Thyroid gland (tissue), 4 donors: ENCODE measurements around the gene SMIM43. TPM values are rescaled to one million over a fixed set of nuclear protein-coding genes. Genes with fewer than 3 reads are reported as not detected.
A peak's percentile ranks its signal among the peaks of the same experiment; 100 is the strongest.

Experiments
- DNase-seq, 2 donors: peaks; one replicate each; pipeline ENCODE4 v3.0.0-alpha.2; 2019
- H3K27ac ChIP-seq, 3 donors: fragments of 200-600 bp; sonication (generic); 1 replicate in 2 of 3; 2 replicates in 1 of 3; pipeline ENCODE4 v1.5.1; 2016 to 2019; ENCODE audit warnings: mild to moderate bottlenecking in 1 of 3, moderate library complexity in 1 of 3
- H3K27me3 ChIP-seq: fragments of 200-600 bp; sonication (generic); one replicate; pipeline ENCODE4 v1.5.1; 2019
- H3K36me3 ChIP-seq, 2 donors: fragments of 200-600 bp; sonication (generic); one replicate each; pipeline ENCODE4 v1.5.1; 2016 to 2019
- H3K4me1 ChIP-seq, 2 donors: fragments of 200-600 bp; sonication (generic); one replicate each; pipeline ENCODE4 v1.5.1; 2017 to 2019
- H3K4me3 ChIP-seq, 3 donors: fragments of 200-600 bp; sonication (generic); replicated peaks in 1 of 3; 1 replicate in 2 of 3; 2 replicates in 1 of 3; pipeline ENCODE4 v1.5.1; 2016; ENCODE audit warnings: mild to moderate bottlenecking in 1 of 3
- H3K9me3 ChIP-seq: fragments of 200-600 bp; sonication (generic); one replicate; pipeline ENCODE4 v1.5.1; 2017
- POLR2A ChIP-seq, 2 donors: fragments of 450-650 bp; IDR thresholded peaks; one replicate each; pipeline ENCODE4 v1.6.1; 2017; ENCODE audit warnings: antibody characterized with exemption in 2 of 2, mild to moderate bottlenecking in 2 of 2, moderate library complexity in 1 of 2
- WGBS, 2 donors: methylation state at CpG; one replicate each; pipeline ENCODE4 v1.1.5; 2017; 5-methylcytosine and 5-hydroxymethylcytosine counted together
- intact Hi-C: fragments of 100-400 bp; cut with DNase I; formaldehyde crosslinking; loops from one replicate; pipeline ENCODE4 v1.15.1; 2023
- total RNA-seq, 4 donors: library from RNA; depleted of rRNA; stranded (reverse); fragments of >200 nt; gene quantifications; one replicate each; pipeline ENCODE4 v1.2.3, GENCODE V29; 2016
- TF ChIP-seq, protein P1 (sequence below), 6 experiments: fragments of 200-600 bp in 3 of 6; fragments of 450-650 bp in 3 of 6; sonication (generic) in 3 of 6; IDR thresholded peaks; one replicate each; pipeline ENCODE4 v1.5.1; 2016 to 2019; ENCODE audit warnings: antibody characterized with exemption in 6 of 6, mild to moderate bottlenecking in 2 of 6, inconsistent platforms in 1 of 6, moderate library complexity in 1 of 6

The SMIM43 gene
- total RNA-seq: not detected

GRCh38 chr4:121764702-121765367, at the start of gene SMIM43:
Gene SMIM43, minus strand, starts transcription at chr4:121765164. Its CDS starts 59 bp downstream, at chr4:121765105.
- H3K27me3 ChIP-seq: no peaks in the 10 kb centered on the region
- peaks cover 0 to 9% of the 10 kb centered on the region in 2 donors for H3K4me1 ChIP-seq
- H3K4me3 ChIP-seq: peak within 1 kb of the TSS in 2 of 3 donors; percentile 13 to 33
- no peaks in the 10 kb centered on the region for H3K36me3 ChIP-seq
- no peaks in the 10 kb centered on the region for H3K9me3 ChIP-seq
- intact Hi-C loops: no loop called here
- 1 to 5% methylated on average over 18 to 41 of the region's 75 CpGs for WGBS, 2 donors
- H3K27ac ChIP-seq: no peak within 1 kb of the TSS
- TF ChIP-seq, protein P1, sequence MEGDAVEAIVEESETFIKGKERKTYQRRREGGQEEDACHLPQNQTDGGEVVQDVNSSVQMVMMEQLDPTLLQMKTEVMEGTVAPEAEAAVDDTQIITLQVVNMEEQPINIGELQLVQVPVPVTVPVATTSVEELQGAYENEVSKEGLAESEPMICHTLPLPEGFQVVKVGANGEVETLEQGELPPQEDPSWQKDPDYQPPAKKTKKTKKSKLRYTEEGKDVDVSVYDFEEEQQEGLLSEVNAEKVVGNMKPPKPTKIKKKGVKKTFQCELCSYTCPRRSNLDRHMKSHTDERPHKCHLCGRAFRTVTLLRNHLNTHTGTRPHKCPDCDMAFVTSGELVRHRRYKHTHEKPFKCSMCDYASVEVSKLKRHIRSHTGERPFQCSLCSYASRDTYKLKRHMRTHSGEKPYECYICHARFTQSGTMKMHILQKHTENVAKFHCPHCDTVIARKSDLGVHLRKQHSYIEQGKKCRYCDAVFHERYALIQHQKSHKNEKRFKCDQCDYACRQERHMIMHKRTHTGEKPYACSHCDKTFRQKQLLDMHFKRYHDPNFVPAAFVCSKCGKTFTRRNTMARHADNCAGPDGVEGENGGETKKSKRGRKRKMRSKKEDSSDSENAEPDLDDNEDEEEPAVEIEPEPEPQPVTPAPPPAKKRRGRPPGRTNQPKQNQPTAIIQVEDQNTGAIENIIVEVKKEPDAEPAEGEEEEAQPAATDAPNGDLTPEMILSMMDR (IDR thresholded peaks at IDR 0.05): no peak
- DNase-seq: peak in 1 of 2 donors; percentile 9

DNA sequence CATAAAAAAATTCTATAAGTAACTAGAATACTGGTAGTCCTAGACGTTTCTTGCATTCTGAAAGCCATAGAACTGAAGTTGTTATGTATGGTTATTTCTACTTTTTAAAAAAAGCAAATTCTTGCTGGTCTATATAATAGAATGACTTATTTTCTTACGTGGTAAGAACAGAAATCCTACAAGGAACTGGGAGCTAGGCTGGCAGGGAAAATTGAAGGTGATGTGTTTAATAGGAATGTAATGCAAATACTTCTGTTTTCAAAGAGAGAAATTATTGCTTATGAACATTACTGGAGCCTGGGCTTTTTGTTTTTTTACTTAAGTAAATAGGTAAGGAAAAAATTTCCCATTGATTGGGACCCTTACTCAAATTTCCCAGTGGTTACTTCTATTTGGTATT, 49.8 kb upstream of the SMIM43 start:
- 87 to 91% methylated on average over 2 of the region's 2 CpGs for WGBS, 2 donors
- intact Hi-C loops: no loop called here

GRCh38 chr4:121811122-121811521, 46.2 kb upstream of the SMIM43 start:
- peaks cover 42 to 69% of the 10 kb centered on the region in 2 donors for H3K36me3 ChIP-seq
- intact Hi-C loops: no loop called here

More for the DNA sequence above, 49.8 kb upstream of the SMIM43 start:
- H3K4me1 ChIP-seq: no peaks in the 10 kb centered on the region
- H3K36me3 ChIP-seq: peaks cover 28 to 72% of the 10 kb centered on the region in 2 donors
- H3K27me3 ChIP-seq: no peaks in the 10 kb centered on the region
- no peak for DNase-seq
- H3K9me3 ChIP-seq: no peaks in the 10 kb centered on the region
- no peak overlapping the region for H3K4me3 ChIP-seq
- no peak overlapping the region for H3K27ac ChIP-seq
- TF ChIP-seq POLR2A (IDR thresholded peaks at IDR 0.05): no peak

GRCh38 chr4:121806411-121806810, 41.4 kb upstream of the SMIM43 start:
- DNase-seq: no peak
- TF ChIP-seq POLR2A (IDR thresholded peaks at IDR 0.05): no peak
- TF ChIP-seq, protein P1 (IDR thresholded peaks at IDR 0.05): no peak
- no peak overlapping the region for H3K27ac ChIP-seq
- no peaks in the 10 kb centered on the region for H3K27me3 ChIP-seq
- peaks cover 53 to 56% of the 10 kb centered on the region in 2 donors for H3K36me3 ChIP-seq
- H3K4me3 ChIP-seq: no peak overlapping the region
- intact Hi-C loops: no loop called here
- H3K9me3 ChIP-seq: no peaks in the 10 kb centered on the region
- peaks cover 0 to 3% of the 10 kb centered on the region in 2 donors for H3K4me1 ChIP-seq
- 94 to 95% methylated on average over 4 of the region's 4 CpGs for WGBS, 2 donors

More at GRCh38 chr4:121811122-121811521, 46.2 kb upstream of the SMIM43 start:
- TF ChIP-seq POLR2A (IDR thresholded peaks at IDR 0.05): no peak
- TF ChIP-seq, protein P1 (IDR thresholded peaks at IDR 0.05): no peak
- no peak overlapping the region for H3K27ac ChIP-seq
- no peaks in the 10 kb centered on the region for H3K9me3 ChIP-seq
- no peak overlapping the region for H3K4me3 ChIP-seq
- DNase-seq: no peak
- H3K27me3 ChIP-seq: no peaks in the 10 kb centered on the region
- H3K4me1 ChIP-seq: no peaks in the 10 kb centered on the region

DNA sequence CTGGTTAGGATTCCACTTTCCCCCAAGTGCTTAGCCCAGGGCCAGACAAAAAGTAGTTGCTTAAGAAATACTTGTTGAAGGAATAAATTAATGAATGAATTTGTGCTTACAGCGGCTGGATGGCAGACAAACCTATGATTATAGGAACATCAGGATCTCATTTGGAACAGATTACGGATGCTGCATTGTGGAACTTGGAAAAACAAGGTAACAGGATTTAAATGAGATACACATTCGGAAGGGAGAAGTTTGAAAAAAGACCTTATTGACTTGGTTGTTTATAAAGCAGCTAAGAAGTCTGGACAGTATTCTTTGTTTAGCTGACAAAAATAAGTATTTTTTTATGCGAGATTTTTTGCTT, 36.7 kb upstream of the SMIM43 start:
- intact Hi-C loops: no loop called here
- Histone ChIP-seq H3K4me3 (peak overlapping the region; percentile 41 to 98 (median 91)), H3K27ac (peak overlapping the region in 2 of 3 donors; percentile 89 to 93), H3K4me1 (peaks cover 0 to 6% of the 10 kb centered on the region in 2 donors), H3K9me3 (no peaks in the 10 kb centered on the region), H3K27me3 (no peaks in the 10 kb centered on the region), H3K36me3 (peaks cover 25 to 29% of the 10 kb centered on the region in 2 donors)
- DNase-seq: no peak
- WGBS, 2 donors: 25% methylated on average over 4 of the region's 4 CpGs
- TF ChIP-seq, protein P1 (IDR thresholded peaks at IDR 0.05): no peak
- TF ChIP-seq POLR2A (IDR thresholded peaks at IDR 0.05): no peak
